Measurements from ENCODE around the gene C2orf68.
"Not testable (repeated sequence)": the region's sequence is repeated elsewhere in the genome, so short reads cannot be mapped to it uniquely, and the experiment has no call there.

Gene C2orf68

DNA sequence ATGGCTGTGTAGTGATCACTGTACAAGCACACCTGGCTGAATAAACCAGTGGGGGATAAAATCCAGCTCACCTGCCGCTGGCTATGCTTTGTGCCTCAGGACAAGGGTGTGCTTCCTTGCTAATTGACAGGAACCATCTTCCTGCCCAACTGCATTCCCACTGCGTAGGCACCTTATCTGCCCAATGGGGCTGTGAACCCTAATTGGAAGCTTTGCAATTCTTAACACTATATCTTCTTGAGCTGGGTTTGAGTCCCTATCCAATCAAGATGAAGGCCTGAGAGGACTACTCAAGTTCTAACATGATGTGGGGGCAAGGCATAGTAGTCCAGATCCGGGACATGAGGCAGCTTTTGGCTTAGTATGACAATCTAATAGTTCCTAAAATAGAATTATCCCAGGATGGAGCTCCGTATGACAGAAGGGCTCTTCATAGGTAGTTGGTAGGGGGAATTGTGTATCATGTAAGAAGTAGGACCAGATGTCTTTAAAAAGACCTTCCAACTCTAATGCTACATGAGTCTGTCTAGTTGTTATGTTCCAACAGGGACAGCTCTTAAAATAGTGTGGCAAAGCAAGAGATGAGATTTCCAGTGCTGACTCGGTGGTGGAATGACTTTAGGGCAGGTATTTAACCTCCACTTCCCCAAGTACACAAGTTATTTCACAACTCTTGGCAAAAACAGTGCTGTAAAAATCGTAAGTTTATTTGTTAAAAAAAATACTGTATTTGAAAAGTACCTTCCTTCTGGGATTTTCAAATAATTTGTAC lies 7.1 kb downstream of the C2orf68 start:
- no peak for ATAC-seq
- TF ChIP-seq ZC3H10 (CRISPR knock-in tag; IDR thresholded peaks at IDR 0.05) (no peak), ZFP30 (CRISPR knock-in tag; IDR thresholded peaks at IDR 0.05) (no peak), OSR1 (CRISPR knock-in tag; IDR thresholded peaks at IDR 0.05) (no peak), TCF4 (CRISPR knock-in tag; IDR thresholded peaks at IDR 0.05; ENCODE audit: borderline replicate concordance) (no peak), ZNF8 (CRISPR knock-in tag; IDR thresholded peaks at IDR 0.05) (no peak), CSDC2 (CRISPR knock-in tag; IDR thresholded peaks at IDR 0.05) (no peak), ZNF565 (CRISPR knock-in tag; conservative IDR thresholded peaks at IDR 0.05; ENCODE audit: low read depth) (no peak), GLIS3 (CRISPR knock-in tag; IDR thresholded peaks at IDR 0.05) (no peak), TOX (CRISPR knock-in tag; IDR thresholded peaks at IDR 0.05; ENCODE audit: borderline replicate concordance) (no peak), SNAI2 (CRISPR knock-in tag; IDR thresholded peaks at IDR 0.05) (no peak), ISL1 (CRISPR knock-in tag; IDR thresholded peaks at IDR 0.05) (no peak), ZFP3 (CRISPR knock-in tag; IDR thresholded peaks at IDR 0.05) (no peak)
- TF ChIP-seq, protein P1, sequence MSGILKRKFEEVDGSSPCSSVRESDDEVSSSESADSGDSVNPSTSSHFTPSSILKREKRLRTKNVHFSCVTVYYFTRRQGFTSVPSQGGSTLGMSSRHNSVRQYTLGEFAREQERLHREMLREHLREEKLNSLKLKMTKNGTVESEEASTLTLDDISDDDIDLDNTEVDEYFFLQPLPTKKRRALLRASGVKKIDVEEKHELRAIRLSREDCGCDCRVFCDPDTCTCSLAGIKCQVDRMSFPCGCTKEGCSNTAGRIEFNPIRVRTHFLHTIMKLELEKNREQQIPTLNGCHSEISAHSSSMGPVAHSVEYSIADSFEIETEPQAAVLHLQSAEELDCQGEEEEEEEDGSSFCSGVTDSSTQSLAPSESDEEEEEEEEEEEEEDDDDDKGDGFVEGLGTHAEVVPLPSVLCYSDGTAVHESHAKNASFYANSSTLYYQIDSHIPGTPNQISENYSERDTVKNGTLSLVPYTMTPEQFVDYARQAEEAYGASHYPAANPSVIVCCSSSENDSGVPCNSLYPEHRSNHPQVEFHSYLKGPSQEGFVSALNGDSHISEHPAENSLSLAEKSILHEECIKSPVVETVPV (CRISPR knock-in tag; IDR thresholded peaks at IDR 0.05), result no peak
- TF ChIP-seq, protein P2, sequence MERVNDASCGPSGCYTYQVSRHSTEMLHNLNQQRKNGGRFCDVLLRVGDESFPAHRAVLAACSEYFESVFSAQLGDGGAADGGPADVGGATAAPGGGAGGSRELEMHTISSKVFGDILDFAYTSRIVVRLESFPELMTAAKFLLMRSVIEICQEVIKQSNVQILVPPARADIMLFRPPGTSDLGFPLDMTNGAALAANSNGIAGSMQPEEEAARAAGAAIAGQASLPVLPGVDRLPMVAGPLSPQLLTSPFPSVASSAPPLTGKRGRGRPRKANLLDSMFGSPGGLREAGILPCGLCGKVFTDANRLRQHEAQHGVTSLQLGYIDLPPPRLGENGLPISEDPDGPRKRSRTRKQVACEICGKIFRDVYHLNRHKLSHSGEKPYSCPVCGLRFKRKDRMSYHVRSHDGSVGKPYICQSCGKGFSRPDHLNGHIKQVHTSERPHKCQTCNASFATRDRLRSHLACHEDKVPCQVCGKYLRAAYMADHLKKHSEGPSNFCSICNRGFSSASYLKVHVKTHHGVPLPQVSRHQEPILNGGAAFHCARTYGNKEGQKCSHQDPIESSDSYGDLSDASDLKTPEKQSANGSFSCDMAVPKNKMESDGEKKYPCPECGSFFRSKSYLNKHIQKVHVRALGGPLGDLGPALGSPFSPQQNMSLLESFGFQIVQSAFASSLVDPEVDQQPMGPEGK (CRISPR knock-in tag; IDR thresholded peaks at IDR 0.05; ENCODE audit: borderline replicate concordance), result no peak
- TF ChIP-seq, protein P3, sequence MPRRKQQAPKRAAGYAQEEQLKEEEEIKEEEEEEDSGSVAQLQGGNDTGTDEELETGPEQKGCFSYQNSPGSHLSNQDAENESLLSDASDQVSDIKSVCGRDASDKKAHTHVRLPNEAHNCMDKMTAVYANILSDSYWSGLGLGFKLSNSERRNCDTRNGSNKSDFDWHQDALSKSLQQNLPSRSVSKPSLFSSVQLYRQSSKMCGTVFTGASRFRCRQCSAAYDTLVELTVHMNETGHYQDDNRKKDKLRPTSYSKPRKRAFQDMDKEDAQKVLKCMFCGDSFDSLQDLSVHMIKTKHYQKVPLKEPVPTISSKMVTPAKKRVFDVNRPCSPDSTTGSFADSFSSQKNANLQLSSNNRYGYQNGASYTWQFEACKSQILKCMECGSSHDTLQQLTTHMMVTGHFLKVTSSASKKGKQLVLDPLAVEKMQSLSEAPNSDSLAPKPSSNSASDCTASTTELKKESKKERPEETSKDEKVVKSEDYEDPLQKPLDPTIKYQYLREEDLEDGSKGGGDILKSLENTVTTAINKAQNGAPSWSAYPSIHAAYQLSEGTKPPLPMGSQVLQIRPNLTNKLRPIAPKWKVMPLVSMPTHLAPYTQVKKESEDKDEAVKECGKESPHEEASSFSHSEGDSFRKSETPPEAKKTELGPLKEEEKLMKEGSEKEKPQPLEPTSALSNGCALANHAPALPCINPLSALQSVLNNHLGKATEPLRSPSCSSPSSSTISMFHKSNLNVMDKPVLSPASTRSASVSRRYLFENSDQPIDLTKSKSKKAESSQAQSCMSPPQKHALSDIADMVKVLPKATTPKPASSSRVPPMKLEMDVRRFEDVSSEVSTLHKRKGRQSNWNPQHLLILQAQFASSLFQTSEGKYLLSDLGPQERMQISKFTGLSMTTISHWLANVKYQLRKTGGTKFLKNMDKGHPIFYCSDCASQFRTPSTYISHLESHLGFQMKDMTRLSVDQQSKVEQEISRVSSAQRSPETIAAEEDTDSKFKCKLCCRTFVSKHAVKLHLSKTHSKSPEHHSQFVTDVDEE (CRISPR knock-in tag; IDR thresholded peaks at IDR 0.05), result no peak

DNA sequence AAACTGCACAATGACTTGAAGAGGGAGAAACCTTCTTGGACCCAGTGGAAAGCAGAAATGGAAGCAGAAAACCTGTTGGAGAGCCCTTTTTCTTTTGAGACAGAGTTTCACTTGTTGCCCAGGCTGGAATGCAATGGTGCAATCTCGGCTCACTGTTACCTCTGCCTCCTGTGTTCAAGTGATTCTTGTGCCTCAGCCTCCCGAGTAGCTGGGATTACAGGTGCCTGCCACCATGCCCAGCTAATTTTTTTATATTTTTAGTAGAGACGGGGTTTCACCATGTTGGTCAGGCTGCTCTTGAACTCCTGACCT lies 7.8 kb downstream of the C2orf68 start:
- ATAC-seq, result not testable (repeated sequence)

DNA sequence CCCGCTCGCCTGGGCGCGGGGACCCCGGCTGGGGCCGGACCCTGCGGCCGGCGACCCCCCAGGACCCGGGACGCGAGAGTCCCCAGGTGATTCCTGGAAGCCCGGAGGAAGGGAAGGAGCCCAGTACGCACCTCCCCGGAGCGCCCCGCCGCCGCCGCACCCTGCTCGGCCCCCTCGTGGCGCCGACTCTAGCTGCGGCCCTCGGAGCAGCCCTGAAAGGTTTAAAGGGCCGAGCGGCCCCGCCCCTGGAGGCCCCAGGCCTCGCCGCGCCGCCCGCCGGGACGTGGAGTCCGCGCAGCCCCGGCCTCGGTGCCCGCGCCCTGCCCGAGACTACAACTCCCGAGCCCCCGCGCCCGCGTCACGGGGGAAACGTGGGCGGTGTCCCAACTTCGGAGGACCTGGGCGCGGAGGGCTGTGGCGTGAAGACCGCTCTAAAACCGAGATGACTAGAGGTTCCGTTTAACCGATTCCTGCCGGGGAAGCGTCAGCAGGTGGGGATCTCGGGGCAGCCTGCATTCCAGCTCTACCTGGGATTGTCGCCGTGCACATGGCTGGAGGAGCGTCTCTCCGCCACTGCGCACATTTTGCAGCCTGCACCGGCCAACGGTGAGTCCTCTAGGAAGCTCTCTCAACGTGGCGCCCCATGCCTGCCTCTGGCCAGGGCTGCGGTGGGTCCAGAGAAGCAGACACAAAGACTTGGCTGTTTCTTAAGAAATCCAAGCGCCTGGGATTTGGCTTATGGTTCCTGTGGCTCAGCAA lies 9.2 kb downstream of the C2orf68 start, which contains the start of gene TMEM150A:
Gene TMEM150A (minus strand): TSS at position 223 of the 759 bp plus-strand sequence. CDS start 750 bp downstream, outside the sequence.
- ATAC-seq, result peak; percentile 95
- TF ChIP-seq TCF4 (CRISPR knock-in tag; IDR thresholded peaks at IDR 0.05; ENCODE audit: borderline replicate concordance), result no peak
- TF ChIP-seq ZNF8 (CRISPR knock-in tag; IDR thresholded peaks at IDR 0.05), result no peak
- TF ChIP-seq SNAI2 (CRISPR knock-in tag; IDR thresholded peaks at IDR 0.05), result 0 out of 2 replicates have a peak, but pooled peaks have one; percentile 38
- TF ChIP-seq ZFP3 (CRISPR knock-in tag; IDR thresholded peaks at IDR 0.05), result peak; percentile 51; the same call in 1 of the 2 replicates
- TF ChIP-seq CSDC2 (CRISPR knock-in tag; IDR thresholded peaks at IDR 0.05), result no peak

DNA sequence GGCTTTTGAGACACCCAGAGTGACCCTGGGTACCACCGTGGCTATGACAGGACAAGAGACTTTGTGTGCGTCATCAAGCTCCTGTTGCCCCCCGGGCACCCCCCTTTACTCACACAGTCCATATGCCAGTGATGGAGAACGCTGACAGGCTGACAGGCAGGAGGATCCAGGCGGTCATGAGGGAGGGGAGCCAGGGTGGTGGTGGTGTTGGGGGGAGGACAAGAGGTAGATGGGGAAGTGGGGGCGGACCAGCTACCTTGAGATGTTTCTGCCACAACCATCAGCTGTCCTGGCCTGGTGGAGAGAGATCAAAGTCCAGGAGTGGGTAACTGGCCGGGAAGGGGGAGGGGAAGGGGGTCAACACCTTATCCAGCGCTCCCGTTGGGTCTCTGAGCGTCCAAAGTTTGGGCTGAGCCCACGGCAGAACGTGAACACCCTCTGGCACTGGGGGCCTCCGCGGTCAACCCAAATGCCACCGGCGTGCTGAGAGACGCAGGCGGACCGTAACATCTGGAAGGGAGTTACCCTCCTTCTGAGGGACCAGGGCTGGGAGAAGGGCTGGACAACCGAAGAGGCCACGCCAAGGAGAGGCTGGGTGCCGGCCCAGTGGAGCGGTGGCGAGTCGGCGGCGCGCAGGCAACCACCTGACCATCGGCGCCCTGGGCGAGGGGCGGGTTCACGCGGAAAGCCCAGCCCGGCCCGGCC lies 9.9 kb downstream of the C2orf68 start:
- ATAC-seq, result peak; percentile 50
- TF ChIP-seq ZFP3 (CRISPR knock-in tag; IDR thresholded peaks at IDR 0.05) (no peak), OSR1 (CRISPR knock-in tag; IDR thresholded peaks at IDR 0.05) (no peak), TOX (CRISPR knock-in tag; IDR thresholded peaks at IDR 0.05; ENCODE audit: borderline replicate concordance) (no peak), CSDC2 (CRISPR knock-in tag; IDR thresholded peaks at IDR 0.05) (no peak), ZNF70 (CRISPR knock-in tag; IDR thresholded peaks at IDR 0.05) (no peak), ARNTL (CRISPR knock-in tag; IDR thresholded peaks at IDR 0.05; ENCODE audit: borderline replicate concordance, low read depth) (no peak), TCF4 (CRISPR knock-in tag; IDR thresholded peaks at IDR 0.05; ENCODE audit: borderline replicate concordance) (no peak), ISL1 (CRISPR knock-in tag; IDR thresholded peaks at IDR 0.05) (no peak), ZNF565 (CRISPR knock-in tag; conservative IDR thresholded peaks at IDR 0.05; ENCODE audit: low read depth) (no peak), ESRRG (CRISPR knock-in tag; IDR thresholded peaks at IDR 0.05) (no peak), ZNF8 (CRISPR knock-in tag; IDR thresholded peaks at IDR 0.05) (no peak), ZC3H10 (CRISPR knock-in tag; IDR thresholded peaks at IDR 0.05) (no peak)
- TF ChIP-seq, protein P2 (CRISPR knock-in tag; IDR thresholded peaks at IDR 0.05; ENCODE audit: borderline replicate concordance), result no peak
- TF ChIP-seq, protein P3 (CRISPR knock-in tag; IDR thresholded peaks at IDR 0.05), result no peak
- TF ChIP-seq, protein P1 (CRISPR knock-in tag; IDR thresholded peaks at IDR 0.05), result no peak

Measured in SK-N-SH treated with all-trans-retinoic acid at 6 μM for 48 hours (cell line).